ENCODE measurements around the gene MEGF8. TPM values are rescaled to one million over a fixed set of nuclear protein-coding genes. Genes with fewer than 3 reads are reported as not detected.

Gene MEGF8
- total and polyA plus RNA-seq, 2 of the 13 experiments (the other 11 are each of a cell fraction or from before 2014, with no cell fraction given), result 4.0 to 8.8 TPM

- TF ChIP-seq NFAT5 (CRISPR knock-in tag; IDR thresholded peaks at IDR 0.05) (no peak), KDM6A (CRISPR knock-in tag; IDR thresholded peaks at IDR 0.05; ENCODE audit: low read depth) (0 out of 2 replicates have a peak, but pooled peaks have one; percentile 3), ZNF644 (CRISPR knock-in tag; IDR thresholded peaks at IDR 0.05; ENCODE audit: low read depth) (no peak), BORCS8-MEF2B (CRISPR knock-in tag; IDR thresholded peaks at IDR 0.05) (no peak), TEAD2 (CRISPR knock-in tag; IDR thresholded peaks at IDR 0.05) (no peak), ZNF124 (CRISPR knock-in tag; IDR thresholded peaks at IDR 0.05) (no peak), CSRNP1 (CRISPR knock-in tag; IDR thresholded peaks at IDR 0.05) (no peak), PCBP2 (optimal IDR thresholded peaks at IDR 0.05; ENCODE audit: low read depth, low read length, poor library complexity, severe bottlenecking) (no peak), SP2 (CRISPR knock-in tag; IDR thresholded peaks at IDR 0.05) (no peak), CEBPG (CRISPR knock-in tag; IDR thresholded peaks at IDR 0.05) (no peak), ZNF251 (CRISPR knock-in tag; IDR thresholded peaks at IDR 0.05) (no peak), MED1 (CRISPR knock-in tag; IDR thresholded peaks at IDR 0.05) (no peak), HCFC1 (IDR thresholded peaks at IDR 0.05; ENCODE audit: low read depth, low read length) (no peak), ZNF782 (CRISPR knock-in tag; IDR thresholded peaks at IDR 0.05; ENCODE audit: borderline replicate concordance) (no peak), NR2F1 (CRISPR knock-in tag; IDR thresholded peaks at IDR 0.05) (0 out of 4 replicates have a peak, but pooled peaks of 1 of the 2 experiments have one; percentile 12), JUND (CRISPR knock-in tag; IDR thresholded peaks at IDR 0.05) (peak; percentile 97), E2F5 (CRISPR knock-in tag; conservative IDR thresholded peaks at IDR 0.05) (no peak), ZBTB7B (CRISPR knock-in tag; IDR thresholded peaks at IDR 0.05) (0 out of 2 replicates have a peak, but pooled peaks have one; percentile 28), ZC3H13 (CRISPR knock-in tag; IDR thresholded peaks at IDR 0.05) (no peak; the same call in 1 of the 2 replicates), E2F2 (CRISPR knock-in tag; IDR thresholded peaks at IDR 0.05; ENCODE audit: borderline replicate concordance) (no peak), SIN3A (IDR thresholded peaks at IDR 0.05; ENCODE audit: borderline replicate concordance, low read depth, low read length) (no peak), ZNF768 (CRISPR knock-in tag; IDR thresholded peaks at IDR 0.05) (no peak)
These were observed 43.3 kb upstream of the MEGF8 start (continued) for GRCh38 chr19:42281827-42282762.
